Activated CD8-positive, alpha-beta memory T cell treated with anti-CD3 and anti-CD28 coated beads for 4 hours (primary cell): ENCODE measurements around the gene RERE.

Experiments
- DNase-seq, 2 donors: peaks; one replicate each; pipeline ENCODE4 v3.0.0-alpha.2; 2020; ENCODE audit warnings: low read depth in 2 of 2

Gene RERE

DNA sequence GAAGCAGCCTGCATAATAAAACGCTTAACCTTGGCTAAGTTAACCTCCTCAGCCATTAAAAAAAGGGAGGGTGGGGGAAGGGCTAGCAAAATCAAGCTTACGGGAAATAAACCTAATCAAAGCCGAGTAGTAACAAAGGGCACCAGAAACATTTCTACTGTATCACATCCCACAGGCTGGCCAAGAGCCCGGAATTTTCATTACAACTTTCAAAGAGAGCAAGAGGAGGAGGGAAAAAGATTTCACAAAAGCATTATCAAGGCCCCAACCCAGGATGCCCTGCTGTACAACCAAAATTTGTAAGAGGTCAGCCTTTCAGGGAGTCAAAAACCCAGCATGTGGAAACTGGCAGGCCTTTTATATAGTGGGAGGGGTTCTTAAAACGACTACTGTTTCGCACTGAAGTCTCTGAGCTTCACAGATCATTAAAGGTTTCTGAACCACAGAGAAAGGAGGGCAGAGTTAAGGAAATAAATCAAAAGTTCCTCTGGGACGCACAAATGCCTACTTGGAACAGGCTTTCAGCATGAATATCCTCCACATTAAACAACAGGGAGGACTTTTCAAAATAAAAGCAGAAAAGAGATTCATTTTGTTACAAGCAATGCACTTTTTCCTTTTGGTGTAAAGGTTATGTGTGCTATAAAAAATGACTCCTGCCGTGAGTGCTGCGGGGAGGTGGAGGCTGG lies 409.1 kb downstream of the RERE start:
- no peak for DNase-seq

DNA sequence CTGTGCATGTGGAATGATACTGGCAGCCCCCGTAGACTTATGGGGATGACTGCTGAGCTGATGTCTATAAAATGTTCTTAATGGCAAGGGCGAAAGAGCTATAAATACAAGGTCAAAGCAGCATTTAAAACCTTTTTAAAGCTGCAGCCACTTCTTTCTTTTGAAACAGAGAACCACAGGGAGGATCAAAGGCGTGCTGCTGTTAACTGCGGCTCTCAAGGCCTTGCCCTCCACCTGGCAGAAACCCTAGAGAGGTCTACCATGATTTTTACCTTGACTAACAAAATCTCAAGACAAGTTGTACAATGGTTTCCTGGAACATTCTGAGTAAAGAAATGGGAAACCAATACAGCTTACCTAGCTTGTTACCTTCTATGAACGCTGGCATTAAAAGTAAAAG lies 409.8 kb downstream of the RERE start:
- DNase-seq: no peak

DNA sequence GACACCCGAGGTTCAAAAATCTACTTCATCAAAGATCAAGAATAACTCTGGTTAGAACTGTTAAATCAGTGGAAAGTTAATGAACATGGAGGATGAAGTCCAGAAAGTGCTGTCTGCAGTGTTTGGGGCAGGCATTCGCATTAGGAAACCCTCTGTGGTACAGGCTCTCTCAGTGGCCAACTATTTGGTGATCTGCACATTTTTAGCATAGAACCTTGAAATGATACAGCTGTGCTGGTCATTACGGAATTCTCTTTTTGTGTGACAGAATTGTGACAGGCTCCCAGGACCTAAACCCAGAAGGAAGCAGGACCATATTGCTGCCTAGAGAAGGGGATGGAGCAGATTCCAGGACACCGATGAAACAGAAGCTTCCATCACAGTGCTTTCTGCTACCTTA lies 410.5 kb downstream of the RERE start:
- no peak for DNase-seq

DNA sequence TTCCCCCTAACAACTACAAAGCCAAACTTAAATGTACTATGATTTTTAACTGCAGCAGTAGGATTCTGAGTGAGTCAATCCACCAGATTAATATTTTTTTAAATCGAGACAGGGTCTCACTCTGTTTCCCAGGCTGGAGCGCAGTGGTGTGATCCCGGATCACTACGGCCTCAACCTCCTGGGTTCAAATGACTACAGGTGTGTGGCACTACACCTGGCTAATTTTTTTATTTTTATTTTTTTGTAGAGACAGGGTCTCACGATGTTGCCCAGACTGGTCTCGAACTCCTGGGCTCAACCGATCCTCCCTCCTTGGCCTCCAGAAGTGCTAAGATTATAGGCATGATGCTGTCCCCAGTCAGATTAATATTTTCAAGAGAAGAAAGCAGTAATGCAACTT lies 411.4 kb downstream of the RERE start:
- DNase-seq: no peak

DNA sequence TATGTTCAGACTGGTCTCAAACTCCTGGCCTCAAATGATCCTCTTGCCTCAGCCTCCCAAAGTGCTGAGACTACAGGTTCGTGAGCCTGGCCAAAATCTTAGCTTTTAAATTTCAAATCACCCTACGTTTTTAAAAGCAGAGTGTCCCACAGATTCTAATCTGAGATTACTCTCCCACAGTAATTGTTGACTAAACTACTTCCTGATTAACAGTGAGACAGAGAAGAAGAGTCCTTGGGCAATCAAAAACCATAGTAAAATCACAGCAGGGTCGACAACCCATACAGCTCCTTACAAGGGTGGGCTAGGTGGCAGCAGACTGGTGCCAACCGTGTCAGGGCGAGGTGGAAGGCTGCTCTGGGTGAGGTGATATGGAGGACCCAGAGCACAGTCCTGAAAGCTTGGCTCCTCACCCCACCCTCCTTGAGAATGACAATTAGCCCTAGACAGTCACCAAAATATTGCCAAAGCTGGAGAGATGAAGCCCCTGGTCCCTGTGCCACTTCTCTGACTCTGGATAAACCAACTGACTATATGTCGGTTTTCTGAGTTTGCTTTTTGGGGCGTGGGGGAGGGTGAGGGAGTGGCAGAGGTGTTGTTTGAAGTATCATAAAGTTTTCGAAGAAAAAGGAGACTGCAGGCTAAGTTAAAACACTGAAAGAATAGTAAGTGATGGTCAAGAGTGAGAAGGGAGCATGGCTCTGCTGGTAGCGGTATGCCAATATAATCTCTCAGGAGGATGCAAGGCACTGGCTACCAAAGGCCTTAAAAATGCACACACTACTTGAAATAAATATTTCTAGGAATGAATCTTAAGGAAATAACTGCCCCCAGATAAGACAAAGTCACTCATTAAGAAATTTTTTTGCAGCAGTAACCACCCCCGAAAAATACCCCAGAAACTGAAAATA lies 412.7 kb downstream of the RERE start:
- no peak for DNase-seq

DNA sequence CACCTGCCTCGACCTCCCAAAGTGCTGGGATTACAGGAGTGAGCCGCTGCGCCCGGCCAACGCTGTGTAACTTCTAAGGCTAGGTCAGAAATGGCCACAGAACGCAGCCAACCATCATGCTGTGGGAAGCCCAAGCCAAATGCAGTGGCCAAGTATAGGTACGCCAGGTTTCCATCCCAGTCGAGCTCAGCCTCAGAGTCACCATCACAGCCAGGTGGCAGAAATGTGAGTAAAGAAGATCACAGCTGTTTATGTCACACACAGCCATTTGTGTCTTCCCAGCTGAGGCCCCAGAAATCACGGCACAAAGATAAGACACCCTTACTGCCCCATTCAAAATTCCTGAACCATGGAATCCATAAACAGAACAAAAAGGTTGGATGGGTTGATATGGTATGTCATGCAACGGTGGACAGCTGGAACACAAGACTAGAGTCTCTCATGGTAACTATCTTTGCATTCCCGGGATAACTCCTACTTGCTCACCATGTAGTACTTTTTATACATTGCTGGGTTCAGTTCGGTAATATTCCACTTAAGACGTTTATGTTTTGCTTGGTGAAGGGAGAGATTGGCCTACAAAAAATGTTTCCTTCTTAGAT lies 415.2 kb downstream of the RERE start:
- no peak for DNase-seq

DNA sequence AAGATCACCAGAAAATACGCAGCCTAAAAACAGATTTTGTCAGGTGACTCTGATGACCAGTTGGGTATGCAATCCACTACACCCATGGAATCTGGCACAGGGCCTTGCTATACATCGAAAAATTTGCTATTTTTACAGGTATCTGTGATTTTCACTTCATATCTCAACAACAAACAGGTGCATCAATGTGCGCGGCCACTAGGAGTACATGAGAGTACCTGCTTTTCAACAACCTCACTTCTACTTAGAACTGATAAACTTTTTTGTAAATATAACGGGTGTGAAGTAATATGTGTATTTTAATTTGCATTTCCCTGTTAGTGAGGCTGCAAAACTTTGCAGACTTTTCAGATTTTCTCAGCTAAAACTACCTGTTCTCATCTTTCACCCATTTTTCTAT lies 418.8 kb downstream of the RERE start:
- no peak for DNase-seq

DNA sequence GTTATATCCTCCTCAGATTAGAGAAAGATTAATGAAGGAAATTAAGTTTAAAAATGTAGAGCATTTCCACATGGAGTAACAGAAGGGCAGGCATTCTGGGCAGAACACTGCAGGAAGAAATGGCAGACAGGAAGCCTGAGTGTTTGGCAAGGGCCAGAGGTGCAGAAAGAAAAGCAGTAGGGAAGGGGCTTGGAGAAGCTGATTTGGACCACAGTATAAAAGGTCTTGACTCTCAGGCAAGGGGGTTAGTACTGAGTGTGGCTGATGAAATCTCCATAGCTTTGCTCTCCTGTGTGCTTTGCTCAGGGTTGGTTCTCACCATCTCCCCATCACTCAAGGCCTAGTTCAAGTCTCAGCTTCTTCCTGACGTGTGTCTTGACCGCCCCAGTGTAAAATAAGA lies 419.4 kb downstream of the RERE start:
- DNase-seq: no peak

DNA sequence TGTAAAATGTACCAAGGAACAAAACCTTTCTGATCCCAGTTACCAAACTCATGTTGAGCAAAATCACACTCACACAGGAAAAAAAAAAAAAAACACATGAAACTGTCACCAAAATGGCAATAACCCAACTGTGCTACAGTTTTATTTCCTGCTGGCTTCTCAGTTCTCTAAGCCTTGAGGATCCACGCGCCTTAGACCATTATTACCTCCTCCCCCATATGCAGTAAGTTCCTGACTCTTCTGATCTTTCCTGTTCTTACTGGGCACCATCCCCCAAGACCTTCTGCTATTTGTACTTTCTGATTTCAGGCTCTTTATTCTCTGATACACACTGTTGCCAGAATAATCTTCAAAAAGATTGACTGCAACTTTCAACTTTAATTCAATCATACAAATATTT lies 419.9 kb downstream of the RERE start:
- DNase-seq: no peak

DNA sequence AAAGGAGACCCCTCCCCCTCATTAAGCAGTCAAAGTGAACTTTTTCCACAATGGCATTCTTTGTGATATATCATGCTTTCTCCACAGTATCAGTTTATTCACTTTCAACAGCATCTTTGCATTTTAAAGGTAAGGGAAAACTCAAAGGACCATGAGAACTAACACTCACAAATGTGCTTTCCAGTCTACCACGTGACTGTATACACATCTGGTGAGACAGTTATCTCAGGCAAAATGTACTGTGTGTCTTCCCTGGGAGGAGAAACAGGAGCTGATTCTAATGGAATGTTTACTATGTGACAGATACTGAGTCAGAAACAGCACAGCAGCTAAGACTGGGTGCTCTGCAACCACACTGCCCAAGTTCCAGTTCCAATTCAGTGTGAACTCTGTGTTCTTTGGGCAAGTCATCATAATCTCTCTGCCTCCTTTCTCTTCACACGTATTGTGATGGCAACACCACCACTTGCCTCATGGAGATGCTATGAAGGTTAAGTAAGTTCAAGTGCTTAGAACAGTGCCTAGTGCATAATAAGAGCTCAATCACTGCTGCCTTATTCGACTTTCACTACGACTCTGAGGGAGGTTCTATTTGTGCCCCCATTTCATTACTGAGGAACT lies 420.5 kb downstream of the RERE start:
- no peak for DNase-seq

DNA sequence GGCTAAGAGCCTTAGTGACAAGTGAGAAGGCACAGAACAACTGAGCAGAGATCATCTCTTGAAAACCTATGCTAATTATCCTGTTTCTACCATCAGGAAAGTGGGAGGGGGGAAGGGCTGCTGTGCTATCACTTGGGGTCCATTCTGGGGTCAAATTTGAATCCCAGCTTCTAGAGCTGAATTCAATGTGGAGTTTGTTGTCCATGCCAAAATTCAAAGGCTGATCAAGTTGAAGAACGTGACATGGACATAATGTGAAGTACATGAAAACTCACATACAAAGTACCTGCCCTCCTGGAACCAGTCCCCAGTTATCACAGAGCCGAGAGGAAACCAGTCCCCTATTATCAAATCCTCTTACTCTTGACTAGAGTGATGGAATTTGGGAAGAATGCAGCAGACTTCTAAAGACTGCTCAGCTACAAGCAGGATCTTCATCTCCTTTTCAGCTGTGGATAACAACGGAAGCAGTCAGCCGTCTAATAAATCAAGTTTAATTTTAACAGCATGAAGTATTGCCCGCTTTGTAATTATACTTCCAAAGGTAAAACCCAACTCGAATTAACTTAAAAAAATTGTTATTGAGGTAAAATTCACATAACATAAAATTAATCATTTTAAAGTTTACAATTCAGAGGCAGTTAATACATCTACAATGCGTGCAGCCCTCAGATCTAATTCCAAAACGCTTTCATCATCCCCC lies 421.2 kb downstream of the RERE start:
- DNase-seq: no peak

DNA sequence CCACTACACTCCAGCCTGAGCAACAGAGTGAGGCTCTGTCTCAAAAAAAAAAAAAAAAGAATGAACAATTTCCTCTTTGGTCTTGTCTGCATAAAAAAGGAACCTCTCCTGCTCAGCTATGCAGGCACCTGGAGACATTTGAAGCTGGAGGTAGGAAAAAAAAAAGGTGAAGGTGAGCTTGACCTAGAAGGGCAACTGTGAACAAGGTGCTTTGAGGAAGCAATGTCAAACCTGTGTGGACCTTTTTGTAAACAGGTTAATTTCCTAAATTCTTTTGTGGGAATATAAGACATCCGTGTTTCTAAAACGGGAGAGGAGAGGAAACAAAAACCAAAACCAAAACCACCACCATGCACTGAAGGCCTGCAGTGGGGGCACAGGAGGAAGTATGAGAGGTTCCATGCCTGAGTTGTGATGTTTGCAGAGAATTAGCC lies 422.0 kb downstream of the RERE start:
- no peak for DNase-seq

DNA sequence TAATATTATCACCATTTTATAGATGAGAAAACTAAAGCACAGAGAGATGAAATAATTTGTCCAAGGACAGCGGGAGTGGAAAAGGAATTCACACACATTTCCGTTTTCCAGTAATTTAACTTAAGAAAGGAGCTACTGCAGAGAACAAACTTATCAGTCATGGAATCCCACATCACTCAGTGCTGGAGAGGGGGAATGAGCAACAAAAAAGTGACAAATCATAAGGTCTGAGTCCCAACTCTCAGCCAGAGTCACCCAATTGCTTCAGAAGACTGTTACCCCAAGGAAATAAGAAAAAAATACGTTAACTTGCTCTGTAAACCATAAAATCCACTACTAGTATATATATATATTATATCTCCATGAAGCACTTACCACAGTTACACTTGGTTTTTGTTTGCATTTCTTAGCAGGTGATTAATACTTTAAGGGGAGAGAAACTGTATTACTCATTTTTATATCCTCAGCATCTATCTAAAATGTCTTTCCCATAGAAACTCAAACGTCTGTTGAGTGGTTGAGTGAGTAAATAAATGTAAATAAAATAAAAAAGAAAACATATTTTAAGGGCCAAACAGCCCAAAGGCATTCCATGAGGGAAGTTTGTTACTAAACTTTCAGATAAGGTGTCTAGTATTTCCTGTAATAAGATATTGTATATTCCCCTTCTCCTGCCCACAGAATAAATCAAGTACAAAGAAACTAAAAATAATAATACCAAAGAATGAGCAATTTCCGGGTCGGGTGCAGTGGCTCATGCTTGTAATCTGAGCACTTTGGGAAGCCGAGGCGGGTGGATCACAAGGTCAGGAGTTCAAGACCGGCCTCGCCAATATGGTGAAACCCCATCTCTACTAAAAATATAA lies 422.8 kb downstream of the RERE start:
- DNase-seq: no peak

DNA sequence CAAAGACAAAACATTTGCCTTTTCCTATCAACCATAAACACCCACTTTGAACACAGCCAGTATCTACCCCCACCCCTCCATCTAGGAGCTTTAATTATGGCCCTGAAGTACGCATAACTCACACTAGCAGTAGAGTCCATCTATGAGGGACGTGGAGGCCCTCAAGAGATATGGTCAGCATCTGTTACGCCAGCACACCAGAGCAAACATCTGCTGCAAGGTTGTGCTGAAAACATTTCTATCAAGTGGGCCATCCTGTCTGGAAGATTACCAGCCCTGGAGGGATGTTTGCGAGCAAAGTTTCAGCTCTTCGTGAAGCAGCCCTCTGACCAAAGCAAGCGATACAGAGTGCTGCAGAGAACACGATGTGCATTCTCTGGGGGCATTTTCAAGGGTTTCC lies 424.9 kb downstream of the RERE start:
- no peak for DNase-seq

DNA sequence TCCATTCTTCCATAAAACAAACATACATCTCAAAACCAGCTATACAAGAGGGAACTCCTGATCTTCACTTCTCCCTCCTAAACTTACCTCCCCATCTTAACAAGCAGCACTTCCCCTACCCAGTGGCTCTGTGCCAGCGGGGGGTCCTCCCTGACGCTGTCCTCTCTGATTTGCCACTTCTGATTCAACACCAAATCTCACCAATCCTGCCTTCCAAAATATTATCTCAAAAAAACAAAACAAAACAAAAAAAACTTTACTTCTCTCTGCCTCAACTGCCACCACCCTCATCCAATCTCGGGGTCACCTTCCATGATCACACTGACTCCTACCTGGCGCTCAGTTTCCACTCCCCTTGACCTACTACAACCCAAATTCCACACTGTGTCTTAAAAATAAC lies 426.7 kb downstream of the RERE start:
- DNase-seq: no peak

DNA sequence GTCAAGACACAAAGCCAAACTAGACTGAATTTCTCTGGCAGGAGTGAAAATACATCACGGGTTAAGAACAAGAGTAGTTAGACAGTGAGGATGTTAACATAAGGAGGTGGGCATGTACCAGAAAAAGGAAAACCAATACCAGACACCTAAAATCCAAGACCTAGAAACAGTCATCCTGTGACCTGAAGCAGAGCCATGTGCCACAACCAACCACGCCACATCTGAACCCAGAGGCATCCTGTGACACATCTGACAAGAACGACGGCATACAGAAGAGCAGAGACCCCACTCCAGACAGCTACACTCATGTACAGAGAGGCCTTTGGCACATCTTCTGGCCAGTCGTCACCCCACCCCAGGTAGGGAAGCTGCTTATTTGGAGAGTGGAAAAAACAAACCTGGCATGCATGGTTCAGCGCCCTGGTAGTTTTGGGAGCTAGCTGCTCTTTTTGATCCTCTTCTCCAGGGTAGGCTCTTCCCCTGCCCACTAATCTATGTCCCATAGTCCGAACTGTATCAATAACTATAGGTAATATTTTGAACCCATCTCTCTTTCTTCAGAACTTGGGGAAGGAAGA lies 427.4 kb downstream of the RERE start:
- DNase-seq: no peak

DNA sequence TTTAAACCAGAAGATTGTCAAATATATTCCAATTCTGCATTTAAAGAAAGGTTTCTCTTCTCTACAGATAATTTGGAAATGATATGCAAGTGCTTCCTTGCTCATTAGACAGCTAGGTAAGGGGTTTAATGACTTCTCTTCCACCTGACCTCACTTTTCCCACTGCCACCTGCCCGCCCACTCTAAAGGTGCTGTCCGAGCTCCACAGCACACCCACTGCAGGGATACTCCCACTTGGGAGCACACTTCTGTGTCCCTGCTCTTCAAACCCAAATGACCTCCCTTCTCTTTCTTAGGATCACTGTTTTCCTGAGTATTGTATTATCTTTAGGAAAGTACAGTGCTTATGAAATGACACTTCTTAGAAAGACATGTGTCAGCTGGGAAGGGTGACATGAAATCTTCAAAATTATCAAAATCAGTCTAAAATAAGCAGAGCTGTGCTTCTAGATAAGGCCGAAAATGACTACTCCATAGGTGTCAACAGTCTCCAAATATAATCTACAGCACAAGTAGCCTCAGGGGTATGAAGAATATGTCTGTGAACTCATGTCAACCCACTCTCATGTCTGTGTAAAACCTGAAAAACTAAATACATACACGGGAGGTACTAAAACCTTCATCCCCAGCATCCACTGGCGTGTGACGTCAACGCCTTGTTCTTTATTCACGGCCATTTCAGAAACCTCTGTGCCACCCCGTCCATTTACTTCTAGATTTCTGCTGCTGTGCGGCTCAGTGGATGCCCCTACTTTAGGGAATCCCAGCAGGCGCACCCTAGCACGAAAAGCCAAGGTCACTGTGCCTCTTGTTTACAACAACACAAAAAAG lies 428.5 kb downstream of the RERE start:
- DNase-seq: no peak

DNA sequence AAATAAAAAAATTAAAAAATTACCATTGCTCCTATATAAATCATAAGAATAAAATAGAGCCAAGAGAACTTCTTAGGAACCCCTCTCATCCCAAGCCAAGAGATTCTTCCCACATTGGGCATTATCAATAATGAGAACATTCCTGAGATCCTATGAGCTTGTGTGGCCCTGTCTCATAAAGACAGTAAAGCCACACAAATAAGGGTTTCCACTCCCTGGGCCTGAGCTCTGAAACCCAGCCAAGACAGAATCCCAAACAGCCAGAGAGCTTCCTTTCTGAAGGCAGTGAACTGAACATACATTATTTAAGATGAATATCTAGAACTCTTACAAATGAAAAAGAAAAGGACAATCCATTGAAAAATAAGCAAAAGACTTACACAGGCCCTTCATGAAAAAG lies 431.2 kb downstream of the RERE start:
- no peak for DNase-seq

DNA sequence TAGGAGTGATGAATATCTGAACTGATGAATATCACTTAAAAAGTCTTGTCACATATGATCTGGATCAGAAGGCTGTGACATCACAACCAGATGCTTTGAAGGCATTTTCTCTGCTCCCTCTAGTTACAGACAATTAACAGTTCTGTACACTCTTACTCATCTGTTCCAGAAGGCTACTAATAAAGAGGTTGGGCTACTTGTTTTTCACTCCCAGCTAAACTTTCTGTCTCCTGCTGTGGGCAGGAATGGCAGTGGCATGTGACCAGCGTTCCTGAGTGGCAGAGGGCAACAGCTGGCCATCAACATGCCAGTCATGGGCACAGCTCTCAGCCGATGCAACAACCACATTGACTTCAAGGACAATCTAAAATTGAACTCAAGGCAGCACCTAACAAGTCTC lies 432.9 kb downstream of the RERE start:
- DNase-seq: no peak

DNA sequence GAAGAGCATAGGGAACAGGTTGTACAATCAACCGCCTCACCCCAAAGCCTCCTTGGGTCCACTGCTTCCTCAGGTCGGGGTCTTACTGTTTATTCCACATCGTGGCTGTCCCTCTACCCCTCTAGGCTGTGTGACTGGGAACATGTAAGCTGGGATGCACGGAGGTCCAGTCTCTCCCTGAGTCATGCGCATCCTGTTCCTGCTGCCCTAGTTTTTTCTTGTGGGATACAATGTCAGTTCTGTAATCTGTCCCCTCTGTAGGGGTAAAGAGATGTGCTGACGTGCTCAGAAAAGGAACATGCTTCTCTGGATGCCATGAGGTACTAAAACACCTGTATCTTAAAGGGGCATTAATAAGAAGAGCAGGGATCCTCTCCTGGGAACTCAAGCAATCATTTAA lies 433.4 kb downstream of the RERE start:
- DNase-seq: no peak
